ENCODE measurements around the gene UBE2L5. TPM values are rescaled to one million over a fixed set of nuclear protein-coding genes. Genes with fewer than 3 reads are reported as not detected.
"Not testable (repeated sequence)": the region's sequence is repeated elsewhere in the genome, so short reads cannot be mapped to it uniquely, and the experiment has no call there.

UBE2L5 gene
- total RNA-seq, 4 donors from 2014 or later = 0.31 TPM; not detected in 3

GRCh38 chr13:30438286-30438685 lies 16.0 kb downstream of the UBE2L5 start:
- no peak for TF ChIP-seq POLR2A (IDR thresholded peaks at IDR 0.05)
- TF ChIP-seq POLR2AphosphoS5 (IDR thresholded peaks at IDR 0.05) = no peak
- no peak for TF ChIP-seq EP300 (IDR thresholded peaks at IDR 0.05)
- TF ChIP-seq CTCF (IDR thresholded peaks at IDR 0.05) = no peak
- Histone ChIP-seq H3K36me3 (no peaks in the 10 kb centered on the region), H3K4me3 (no peak overlapping the region), H3K27ac (no peak overlapping the region), H3K4me1 (no peaks in the 10 kb centered on the region), H3K27me3 (no peaks in the 10 kb centered on the region), H3K9me3 (no peaks in the 10 kb centered on the region)
- ATAC-seq = no peak
- WGBS, 2 donors (ENCODE audit: low coverage in 1 of 2) = 93% methylated on average over 3 of the region's 3 CpGs; no CpG with 5 or more reads in 1 of the 2 donors

- no peak for TF ChIP-seq POLR2A (IDR thresholded peaks at IDR 0.05)
- no peak for TF ChIP-seq CTCF (IDR thresholded peaks at IDR 0.05)
- TF ChIP-seq POLR2AphosphoS5 (IDR thresholded peaks at IDR 0.05) = no peak
- TF ChIP-seq EP300 (IDR thresholded peaks at IDR 0.05) = no peak
These were observed 18.8 kb downstream of the UBE2L5 start for GRCh38 chr13:30440910-30441703.

GRCh38 chr13:30442926-30443325 lies 20.6 kb downstream of the UBE2L5 start:
- no peak for ATAC-seq
- no peaks in the 10 kb centered on the region for H3K9me3 ChIP-seq
- no peaks in the 10 kb centered on the region for H3K27me3 ChIP-seq
- no peak overlapping the region for H3K27ac ChIP-seq
- H3K4me3 ChIP-seq = no peak overlapping the region
- TF ChIP-seq POLR2AphosphoS5 (IDR thresholded peaks at IDR 0.05) = no peak
- TF ChIP-seq EP300 (IDR thresholded peaks at IDR 0.05) = no peak
- TF ChIP-seq CTCF (IDR thresholded peaks at IDR 0.05) = no peak
- no peak for TF ChIP-seq POLR2A (IDR thresholded peaks at IDR 0.05)
- H3K36me3 ChIP-seq = no peaks in the 10 kb centered on the region
- WGBS, 2 donors (ENCODE audit: low coverage in 1 of 2) = 69 to 74% methylated on average over 4 to 5 of the region's 5 CpGs
- peaks cover 0 to 20% (median 4%) of the 10 kb centered on the region in 3 donors for H3K4me1 ChIP-seq

More at GRCh38 chr13:30440910-30441703, 18.8 kb downstream of the UBE2L5 start:
- no peaks in the 10 kb centered on the region for H3K27me3 ChIP-seq
- ATAC-seq = no peak
- H3K4me3 ChIP-seq = no peak overlapping the region
- no peak overlapping the region for H3K27ac ChIP-seq
- peaks cover 0 to 12% (median 1%) of the 10 kb centered on the region in 3 donors for H3K4me1 ChIP-seq
- no peaks in the 10 kb centered on the region for H3K9me3 ChIP-seq
- H3K36me3 ChIP-seq = no peaks in the 10 kb centered on the region
- WGBS, 2 donors (ENCODE audit: low coverage in 1 of 2) = 63 to 70% methylated on average over 5 to 8 of the region's 8 CpGs

- H3K27ac ChIP-seq, H3K4me3 ChIP-seq, ATAC-seq, H3K9me3 ChIP-seq, H3K36me3 ChIP-seq, H3K27me3 ChIP-seq: not testable (repeated sequence)
- H3K4me1 ChIP-seq = peaks cover 0 to 20% (median 4%) of the 10 kb centered on the region in 3 donors
- WGBS, 2 donors (ENCODE audit: low coverage in 1 of 2) = 79 to 100% methylated on average over 3 of the region's 3 CpGs
These were observed 21.2 kb downstream of the UBE2L5 start for GRCh38 chr13:30443491-30443890.

- Histone ChIP-seq H3K4me3 (no peak overlapping the region), H3K4me1 (peaks cover 0 to 20% (median 4%) of the 10 kb centered on the region in 3 donors), H3K27ac (no peak overlapping the region), H3K27me3 (no peaks in the 10 kb centered on the region), H3K36me3 (no peaks in the 10 kb centered on the region), H3K9me3 (no peaks in the 10 kb centered on the region)
- WGBS, 2 donors (ENCODE audit: low coverage in 1 of 2) = 95 to 100% methylated on average over 1 to 4 of the region's 12 CpGs
- ATAC-seq = no peak
- TF ChIP-seq POLR2A (IDR thresholded peaks at IDR 0.05) = no peak
These were observed 21.7 kb downstream of the UBE2L5 start for GRCh38 chr13:30443957-30444404.

- no peaks in the 10 kb centered on the region for H3K9me3 ChIP-seq
- H3K4me3 ChIP-seq = peak overlapping the region; percentile 13 to 49
- no peaks in the 10 kb centered on the region for H3K36me3 ChIP-seq
- peaks cover 0 to 20% (median 4%) of the 10 kb centered on the region in 3 donors for H3K4me1 ChIP-seq
- no peak for ATAC-seq
- peak overlapping the region; percentile 55 to 84 (median 82) for H3K27ac ChIP-seq
- no peaks in the 10 kb centered on the region for H3K27me3 ChIP-seq
- WGBS, 2 donors (ENCODE audit: low coverage in 1 of 2) = 10 to 36% methylated on average over 2 to 4 of the region's 7 CpGs
- TF ChIP-seq POLR2A (IDR thresholded peaks at IDR 0.05) = no peak
- TF ChIP-seq CTCF (IDR thresholded peaks at IDR 0.05) = peak in 1 of 4 experiments; percentile 0
These were observed 23.8 kb downstream of the UBE2L5 start for GRCh38 chr13:30446126-30446500.
